Endothelial cell of umbilical vein (primary cell): ENCODE measurements around the gene SZT2. TPM values are rescaled to one million over a fixed set of nuclear protein-coding genes. Genes with fewer than 3 reads are reported as not detected.
"Not testable (repeated sequence)": the region's sequence is repeated elsewhere in the genome, so short reads cannot be mapped to it uniquely, and the experiment has no call there.

Experiments used
- BruUV-seq: library from RNA; stranded (reverse); fragments of 400-500 nt; replicated peaks from 2 replicates; lab custom pipeline; 2021; lab: Mats Ljungman, UMichigan
- CTCF ChIA-PET: fragments of 300-600, 350-600 bp; sonication (Branson Sonifier 250); formaldehyde crosslinking; loops from one replicate; lab custom pipeline; 2021; ENCODE audit warnings: antibody characterized with exemption, inconsistent platforms; lab: Charles Lee
- POLR2A ChIA-PET: fragments of 300-600, 350-600 bp; sonication (Branson Sonifier 250); formaldehyde crosslinking; loops from one replicate; lab custom pipeline; 2021; ENCODE audit warnings: antibody characterized with exemption, inconsistent platforms; lab: Charles Lee
- DNase-seq: peaks from one replicate; pipeline ENCODE4 v3.0.0-alpha.2; 2011; ENCODE audit warnings: low read depth, low spot score
- FAIRE-seq: peaks from 2 replicates; lab custom pipeline; 2011; peaks lifted over from hg19 to GRCh38; lab: Jason Lieb, UNC
- H2AFZ ChIP-seq: 2 replicates; pipeline ENCODE4 v1.6.0; 2012; ENCODE audit warnings: low read depth, low read length, control low read depth, inconsistent platforms
- H3K27ac ChIP-seq: 2 replicates; pipeline ENCODE4 v1.5.1; 2011; ENCODE audit warnings: low read depth, mild to moderate bottlenecking, control low read depth, low read length, moderate library complexity; ENCODE audit not compliant: insufficient read depth
- H3K27me3 ChIP-seq, 2 experiments: 2 replicates each; pipeline versions ENCODE4 v1.6.0 to v1.6.1; 2011; ENCODE audit warnings: low read length in 2 of 2, mixed read lengths in 1 of 2; ENCODE audit not compliant: control insufficient read depth in 2 of 2, insufficient read depth in 2 of 2
- H3K36me3 ChIP-seq, 2 experiments: 2 replicates in 1 of 2; 3 replicates in 1 of 2; pipeline ENCODE4 v1.5.1; 2011; ENCODE audit warnings: low read length in 2 of 2, mild to moderate bottlenecking in 1 of 2, moderate library complexity in 1 of 2; ENCODE audit not compliant: control insufficient read depth in 2 of 2, insufficient read depth in 2 of 2; ENCODE audit errors: extremely low read depth in 1 of 2
- H3K4me1 ChIP-seq: 3 replicates; pipeline ENCODE4 v1.5.1; 2011; ENCODE audit warnings: mild to moderate bottlenecking, low read length; ENCODE audit not compliant: control insufficient read depth, insufficient read depth; ENCODE audit errors: extremely low read depth
- H3K4me2 ChIP-seq: 2 replicates; pipeline ENCODE4 v1.6.1; 2011; ENCODE audit warnings: low read length, control low read depth, mixed read lengths; ENCODE audit not compliant: insufficient read depth
- H3K4me3 ChIP-seq, 3 experiments: fragments of 200-600 bp in 1 of 3; sonication (generic), shearing (Covaris generic) in 1 of 3; replicated peaks in 1 of 3; 2 replicates each; pipeline ENCODE4 v1.5.1; 2011 to 2016; ENCODE audit warnings: control low read depth in 3 of 3, low read length in 3 of 3, mild to moderate bottlenecking in 2 of 3, inconsistent platforms in 1 of 3, low read depth in 1 of 3, moderate library complexity in 1 of 3; ENCODE audit not compliant: insufficient read depth in 1 of 3
- H3K79me2 ChIP-seq: 2 replicates; pipeline ENCODE4 v1.6.0; 2012; ENCODE audit warnings: low read length, inconsistent platforms; ENCODE audit not compliant: control insufficient read depth, insufficient read depth
- H3K9ac ChIP-seq: replicated peaks from 2 replicates; pipeline ENCODE3; 2011; ENCODE audit warnings: low read length, control low read depth; ENCODE audit not compliant: insufficient read depth; ENCODE audit errors: extremely low read depth
- H3K9me1 ChIP-seq: replicated peaks from 3 replicates; pipeline ENCODE4 v1.6.0; 2011; ENCODE audit warnings: mild to moderate bottlenecking, low read length; ENCODE audit not compliant: control insufficient read depth, insufficient read depth; ENCODE audit errors: extremely low read depth
- H3K9me3 ChIP-seq: replicated peaks from 2 replicates; pipeline ENCODE4 v1.5.1; 2012; ENCODE audit warnings: low read length, inconsistent platforms; ENCODE audit not compliant: control insufficient read depth, insufficient read depth
- H4K20me1 ChIP-seq: replicated peaks from 2 replicates; pipeline ENCODE3; 2011; ENCODE audit warnings: mild to moderate bottlenecking, low read length; ENCODE audit not compliant: control insufficient read depth, insufficient read depth; ENCODE audit errors: extremely low read depth
- EZH2 ChIP-seq: IDR thresholded peaks from 2 replicates; pipeline ENCODE4 v1.6.1; 2012; ENCODE audit warnings: borderline replicate concordance, low read depth, mild to moderate bottlenecking, moderate library complexity, low read length, inconsistent platforms; ENCODE audit not compliant: severe bottlenecking
- FOS ChIP-seq: IDR thresholded peaks from 2 replicates; pipeline ENCODE4 v1.6.1; 2011; ENCODE audit warnings: mild to moderate bottlenecking, low read length, moderate library complexity, borderline replicate concordance; ENCODE audit not compliant: insufficient read depth
- GATA2 ChIP-seq: IDR thresholded peaks from 2 replicates; pipeline ENCODE4 v1.7.0; 2011; ENCODE audit warnings: low read depth, mild to moderate bottlenecking, moderate library complexity, mixed read lengths, low read length; ENCODE audit not compliant: insufficient read length, insufficient read depth
- JUN ChIP-seq: IDR thresholded peaks from 2 replicates; pipeline ENCODE4 v1.6.1; 2011; ENCODE audit warnings: borderline replicate concordance, low read depth; ENCODE audit not compliant: insufficient read length, insufficient read depth
- MAX ChIP-seq: IDR thresholded peaks from 2 replicates; pipeline ENCODE4 v1.6.1; 2011; ENCODE audit not compliant: insufficient read depth, insufficient read length
- POLR2A ChIP-seq: IDR thresholded peaks from 2 replicates; pipeline ENCODE4 v1.6.1; 2012; ENCODE audit warnings: low read depth, mild to moderate bottlenecking, control low read depth, low read length
- POLR2AphosphoS5 ChIP-seq: IDR thresholded peaks from 2 replicates; pipeline ENCODE4 v1.6.1; 2012; ENCODE audit warnings: low read depth, mild to moderate bottlenecking, control low read depth, low read length, moderate library complexity; ENCODE audit not compliant: insufficient read depth
- dilution Hi-C: fragments of 300-500 bp; cut with MboI; formaldehyde crosslinking; loops from one replicate; pipeline ENCODE4 v1.15.0; 2019; ENCODE audit warnings: low sequenced_read_pairs; ENCODE audit not compliant: extremely low pct_ligation_motif_present
- intact Hi-C: fragments of 100-400 bp; cut with micrococcal nuclease; formaldehyde crosslinking; loops from one replicate; pipeline ENCODE4 v1.10.0; 2022
- polyA plus RNA-seq, 4 experiments: library from polyadenylated mRNA; depleted of rRNA in 3 of 4; stranded (reverse) in 3 of 4; unstranded in 1 of 4; fragments of >200 nt; gene quantifications; 2 replicates each; pipeline versions ENCODE4 v1.2.1 to v1.2.3, GENCODE V29; 2011 to 2012; ENCODE audit warnings: missing spikeins in 1 of 4
- total RNA-seq: library from RNA; stranded (reverse); gene quantifications from 2 replicates; pipeline ENCODE4 v1.2.3, GENCODE V29; 2021

SZT2 gene
- total and polyA plus RNA-seq, 2 donors (not counting 3 experiments of a cell fraction or from before 2014, with no cell fraction given): 11.4 to 49.9 TPM

GRCh38 chr1:43473463-43473862, 83.8 kb downstream of the SZT2 start:
- peak overlapping the region; percentile 84 for H3K4me2 ChIP-seq

GRCh38 chr1:43475611-43476401, 86.1 kb downstream of the SZT2 start:
- Histone ChIP-seq H3K27ac (peak overlapping the region; percentile 100), H3K4me2 (peak overlapping the region; percentile 38), H3K9ac (peak overlapping the region; percentile 81), H3K4me1 (peaks cover 60% of the 10 kb centered on the region)
- peak; percentile 84 for DNase-seq
- H3K4me3 ChIP-seq, H3K27me3 ChIP-seq, H3K9me1 ChIP-seq, dilution Hi-C loops, H2AFZ ChIP-seq, H3K36me3 ChIP-seq, H3K79me2 ChIP-seq, H3K9me3 ChIP-seq, H4K20me1 ChIP-seq: not testable (repeated sequence)
- ChIA-PET POLR2A (interaction anchor here (0.8 kb wide), 1 partner anchor 34 kb away, joined by 3 read pairs; no protein-coding TSS in a partner anchor), CTCF (interaction anchor here (0.6 kb wide), 1 partner anchor 13 kb away, joined by 4 read pairs; no protein-coding TSS in a partner anchor)
- peak; percentile 98 for FAIRE-seq
- intact Hi-C loops: loop anchor here (1.0 to 5.0 kb wide), 2 partner anchors 34 to 54 kb away; partner anchors contain the start of gene PTPRF
- BruUV-seq: TSS peak; percentile 62
- TF ChIP-seq FOS: peak; percentile 61
- peak; percentile 81 for TF ChIP-seq GATA2
- TF ChIP-seq MAX: peak; percentile 63
- TF ChIP-seq POLR2A: peak; percentile 31
- peak; percentile 92 for TF ChIP-seq JUN
- TF ChIP-seq POLR2AphosphoS5: peak; percentile 73

More at GRCh38 chr1:43473463-43473862, 83.8 kb downstream of the SZT2 start:
- peak; percentile 8 for FAIRE-seq
- TF ChIP-seq EZH2 (no peak), JUN (no peak), FOS (no peak), POLR2AphosphoS5 (peak; percentile 15)
- Histone ChIP-seq H3K79me2 (no peaks in the 10 kb centered on the region), H3K27ac (peak overlapping the region; percentile 100), H3K9ac (peak overlapping the region; percentile 93), H3K4me1 (peaks cover 60% of the 10 kb centered on the region), H3K4me3 (peak overlapping the region in 1 of 3 experiments; percentile 53), H4K20me1 (no peaks in the 10 kb centered on the region), H2AFZ (no peak overlapping the region), H3K9me1 (no peaks in the 10 kb centered on the region), H3K27me3 (no peaks in the 10 kb centered on the region), H3K9me3 (no peaks in the 10 kb centered on the region), H3K36me3 (no peaks in the 10 kb centered on the region)
- ChIA-PET POLR2A (interaction anchor here (1.0 kb wide), 2 partner anchors 20 to 28 kb away, joined by 3 to 7 read pairs; partner anchors contain the start of gene HYI), CTCF (interaction anchor here (0.6 to 2.2 kb wide), 5 partner anchors 12 to 59 kb away, joined by 3 to 6 read pairs (median 4); no protein-coding TSS in a partner anchor)
- TSS peak; percentile 88 for BruUV-seq
- DNase-seq: peak; percentile 46
- intact Hi-C loops: loop anchor here (1.0 to 5.0 kb wide), 5 partner anchors 59 to 237 kb away; partner anchors contain the start of genes KDM4A and TIE1
- dilution Hi-C loops: no loop called here
